Measurements from ENCODE around the gene TOMM40. TPM values are rescaled to one million over a fixed set of nuclear protein-coding genes. Genes with fewer than 3 reads are reported as not detected.

Gene TOMM40
- total and polyA plus RNA-seq, 2 of the 13 experiments (the other 11 are each of a cell fraction or from before 2014, with no cell fraction given): 72.0 to 110 TPM

GRCh38 chr19:44905437-44906160, 14.5 kb downstream of the TOMM40 start, which contains the start of gene APOE (continued):
- no peak for TF ChIP-seq ZBTB4 (CRISPR knock-in tag; IDR thresholded peaks at IDR 0.05; ENCODE audit: borderline replicate concordance)
- peak; percentile 8; the same call in 1 of the 2 replicates for TF ChIP-seq SRF (IDR thresholded peaks at IDR 0.05; ENCODE audit: low read depth, low read length)
- TF ChIP-seq ZC3H13 (CRISPR knock-in tag; IDR thresholded peaks at IDR 0.05): no peak
- no peak for TF ChIP-seq E2F2 (CRISPR knock-in tag; IDR thresholded peaks at IDR 0.05; ENCODE audit: borderline replicate concordance)
- TF ChIP-seq ZNF766 (CRISPR knock-in tag; IDR thresholded peaks at IDR 0.05; ENCODE audit: borderline replicate concordance): peak; percentile 22; the same call in 1 of the 2 replicates
- no peak for TF ChIP-seq XBP1 (CRISPR knock-in tag; IDR thresholded peaks at IDR 0.05)
- TF ChIP-seq E2F1 (CRISPR knock-in tag; IDR thresholded peaks at IDR 0.05): 0 out of 2 replicates have a peak, but pooled peaks have one; percentile 28
- no peak for TF ChIP-seq ELK4 (CRISPR knock-in tag; IDR thresholded peaks at IDR 0.05; ENCODE audit: borderline replicate concordance)
- no peak; the same call in 1 of the 2 replicates for TF ChIP-seq MYPOP (CRISPR knock-in tag; IDR thresholded peaks at IDR 0.05)
- no peak; the same call in 1 of the 2 replicates for TF ChIP-seq ZNF775 (CRISPR knock-in tag; IDR thresholded peaks at IDR 0.05; ENCODE audit: borderline replicate concordance)
- no peak for TF ChIP-seq HDAC6 (IDR thresholded peaks at IDR 0.05; ENCODE audit: low read depth, low read length)
- TF ChIP-seq NFE2L2 (IDR thresholded peaks at IDR 0.05; ENCODE audit: low read length): no peak
- no peak for TF ChIP-seq MAX (IDR thresholded peaks at IDR 0.05)
- TF ChIP-seq ZNF280D (CRISPR knock-in tag; IDR thresholded peaks at IDR 0.05): no peak
- TF ChIP-seq ZNF296 (CRISPR knock-in tag; conservative IDR thresholded peaks at IDR 0.05): no peak

Data from HepG2 (cell line).